HCT116 (cell line): Measurements from ENCODE around the gene SPTB. TPM values are rescaled to one million over a fixed set of nuclear protein-coding genes. Genes with fewer than 3 reads are reported as not detected.

Experiments
- ATAC-seq: fragments of 200-7000 bp; cut with Tn5 transposase; 2 replicates; pipeline ENCODE4 v1.9.1; 2020; ENCODE audit warnings: mild to moderate bottlenecking, moderate library complexity
- BruUV-seq: library from RNA; stranded (reverse); fragments of 400-500 nt; replicated peaks from 2 replicates; lab custom pipeline; 2021; lab: Mats Ljungman, UMichigan
- CTCF ChIA-PET: fragments of 300-600 bp; sonication (Branson Sonifier 250); formaldehyde crosslinking; loops from one replicate; lab custom pipeline; 2021; ENCODE audit warnings: antibody characterized with exemption; lab: Charles Lee
- POLR2A ChIA-PET: fragments of 300-600, 350-600 bp; sonication (Branson Sonifier 250); formaldehyde crosslinking; loops from one replicate; lab custom pipeline; 2021; ENCODE audit warnings: antibody characterized with exemption; lab: Charles Lee
- RAD21 ChIA-PET, 2 experiments: fragments of 300-600 bp; sonication (Branson Sonifier 250); formaldehyde crosslinking; loops; one replicate each; lab custom pipeline; 2023; ENCODE audit warnings: low total read pairs in 2 of 2; ENCODE audit not compliant: uncharacterized antibody in 2 of 2, unreplicated experiment in 2 of 2, low non-redundant PET in 1 of 2; lab: Charles Lee
- DNase-seq: peaks from one replicate; pipeline ENCODE4 v3.0.0-alpha.2; 2010; ENCODE audit warnings: low read depth, low spot score
- H2AFZ ChIP-seq: fragments of 200-600 bp; shearing (Covaris generic), sonication (generic); 2 replicates; pipeline ENCODE4 v1.6.1; 2017; ENCODE audit warnings: low read depth, mixed run types, mixed read lengths, antibody characterized with exemption, low read length; ENCODE audit not compliant: poor library complexity, severe bottlenecking
- H3K27ac ChIP-seq: 2 replicates; pipeline ENCODE4 v1.5.1; 2012; ENCODE audit warnings: low read depth, low read length
- H3K27me3 ChIP-seq: fragments of 200-600 bp; sonication (generic); 2 replicates; pipeline ENCODE4 v1.6.1; 2016; ENCODE audit warnings: mixed run types, low read length, mixed read lengths; ENCODE audit not compliant: insufficient read depth
- H3K36me3 ChIP-seq, 2 experiments: fragments of 200-500 bp in 1 of 2; fragments of 200-600 bp in 1 of 2; sonication (Bioruptor generic) in 1 of 2; sonication (generic) in 1 of 2; 2 replicates each; pipeline versions ENCODE4 v1.5.1 to v1.6.1; 2014 to 2016; ENCODE audit warnings: low read length in 2 of 2, inconsistent platforms in 1 of 2, mixed read lengths in 1 of 2, mixed run types in 1 of 2; ENCODE audit not compliant: insufficient read depth in 2 of 2, control insufficient read depth in 1 of 2
- H3K4me1 ChIP-seq, 2 experiments: fragments of 200-600 bp in 1 of 2; sonication (generic) in 1 of 2; 2 replicates each; pipeline versions ENCODE4 v1.5.1 to v1.6.1; 2012 to 2017; ENCODE audit warnings: low read length in 2 of 2, inconsistent platforms in 1 of 2, mild to moderate bottlenecking in 1 of 2, mixed read lengths in 1 of 2, mixed run types in 1 of 2, moderate library complexity in 1 of 2; ENCODE audit not compliant: insufficient read depth in 2 of 2, control insufficient read depth in 1 of 2
- H3K4me2 ChIP-seq: fragments of 200-600 bp; sonication (generic); 2 replicates; pipeline ENCODE4 v1.6.1; 2017; ENCODE audit warnings: mixed run types, low read length, mixed read lengths
- H3K4me3 ChIP-seq, 2 experiments: fragments of 200-600 bp in 1 of 2; sonication (generic) in 1 of 2; replicated peaks in 1 of 2; 2 replicates each; pipeline ENCODE4 v1.5.1; 2011 to 2016; ENCODE audit warnings: low read length in 2 of 2, control low read depth in 1 of 2, low read depth in 1 of 2, mild to moderate bottlenecking in 1 of 2, mixed read lengths in 1 of 2, mixed run types in 1 of 2
- H3K79me2 ChIP-seq: fragments of 200-600 bp; sonication (generic); 2 replicates; pipeline ENCODE4 v1.6.1; 2017; ENCODE audit warnings: mild to moderate bottlenecking, mixed run types, low read length, moderate library complexity, mixed read lengths; ENCODE audit not compliant: insufficient read depth
- H3K9ac ChIP-seq: fragments of 200-600 bp; sonication (generic); 2 replicates; pipeline ENCODE4 v1.6.1; 2016; ENCODE audit warnings: low read length, mixed read lengths
- H3K9me2 ChIP-seq: fragments of 200-600 bp; sonication (generic), shearing (Covaris generic); 2 replicates; pipeline ENCODE4 v1.6.1; 2017; ENCODE audit warnings: mixed run types, mild to moderate bottlenecking, moderate library complexity; ENCODE audit not compliant: insufficient read depth
- H3K9me3 ChIP-seq, 2 experiments: fragments of 200-500 bp in 1 of 2; fragments of 200-600 bp in 1 of 2; sonication (Bioruptor generic) in 1 of 2; sonication (generic) in 1 of 2; 2 replicates each; pipeline ENCODE4 v1.6.1; 2014 to 2017; ENCODE audit warnings: low read length in 2 of 2, mixed read lengths in 2 of 2, inconsistent platforms in 1 of 2, low read depth in 1 of 2, mild to moderate bottlenecking in 1 of 2, mixed run types in 1 of 2, moderate library complexity in 1 of 2; ENCODE audit not compliant: control insufficient read depth in 1 of 2, insufficient read depth in 1 of 2
- H4K20me1 ChIP-seq: fragments of 200-600 bp; sonication (generic), shearing (Covaris generic); 2 replicates; pipeline ENCODE4 v1.6.1; 2017; ENCODE audit warnings: mixed run types, mild to moderate bottlenecking, moderate library complexity; ENCODE audit not compliant: insufficient read depth
- ATF3 ChIP-seq: IDR thresholded peaks from 2 replicates; pipeline ENCODE4 v1.6.1; 2012
- CBX3 ChIP-seq: IDR thresholded peaks from 2 replicates; pipeline ENCODE4 v1.6.1; 2012; ENCODE audit warnings: low read depth
- CTCF ChIP-seq, 3 experiments: fragments of 200-600 bp in 1 of 3; sonication (generic) in 1 of 3; IDR thresholded peaks in 2 of 3; conservative IDR thresholded peaks in 1 of 3; 2 replicates each; pipeline ENCODE4 v1.5.1; 2012 to 2017; ENCODE audit warnings: low read depth in 2 of 3, low read length in 2 of 3, antibody characterized with exemption in 1 of 3, borderline replicate concordance in 1 of 3, control low read depth in 1 of 3, mild to moderate bottlenecking in 1 of 3, mixed read lengths in 1 of 3, mixed run types in 1 of 3, moderate library complexity in 1 of 3; ENCODE audit not compliant: insufficient read depth in 1 of 3
- EZH2phosphoT487 ChIP-seq: fragments of 200-600 bp; IDR thresholded peaks from 2 replicates; pipeline ENCODE4 v1.6.1; 2018; ENCODE audit warnings: antibody characterized with exemption, borderline replicate concordance
- FOSL1 ChIP-seq: IDR thresholded peaks from 2 replicates; pipeline ENCODE4 v1.6.1; 2012; ENCODE audit warnings: low read depth
- MAX ChIP-seq: IDR thresholded peaks from 2 replicates; pipeline ENCODE4 v1.6.1; 2012
- POLR2A ChIP-seq: IDR thresholded peaks from 2 replicates; pipeline ENCODE4 v1.7.0; 2011; ENCODE audit warnings: borderline replicate concordance; ENCODE audit not compliant: insufficient read depth, insufficient read length; ENCODE audit errors: extremely low read depth
- SIN3A ChIP-seq: IDR thresholded peaks from 2 replicates; pipeline ENCODE4 v1.6.1; 2012; ENCODE audit warnings: low read depth
- SRF ChIP-seq: IDR thresholded peaks from 2 replicates; pipeline ENCODE4 v1.6.1; 2012; ENCODE audit warnings: low read depth
- TCF7L2 ChIP-seq: IDR thresholded peaks from 2 replicates; pipeline ENCODE4 v1.7.0; 2011; ENCODE audit warnings: borderline replicate concordance, inconsistent platforms; ENCODE audit not compliant: insufficient read depth, insufficient read length; ENCODE audit errors: extremely low read depth
- YY1 ChIP-seq: IDR thresholded peaks from 2 replicates; pipeline ENCODE4 v1.6.1; 2011; ENCODE audit warnings: low read length, low read depth, moderate library complexity, mild to moderate bottlenecking; ENCODE audit not compliant: insufficient replicate concordance; ENCODE audit errors: extremely low read depth
- ZFX ChIP-seq: fragments of 450-650 bp; IDR thresholded peaks from 2 replicates; pipeline ENCODE4 v1.6.1; 2017
- intact Hi-C: fragments of 100-400 bp; cut with micrococcal nuclease; formaldehyde crosslinking; loops from 2 replicates; pipeline ENCODE4 v1.10.0; 2022
- total RNA-seq: library from RNA; stranded (reverse); gene quantifications from one replicate; pipeline ENCODE4 v1.2.1, GENCODE V29; 2021; ENCODE audit not compliant: unreplicated experiment

The SPTB gene
- total RNA-seq, 1 experiment from 2014 or later: 4.2 TPM

GRCh38 chr14:64705381-64706118 is 174.2 kb downstream of the SPTB start:
- peaks cover 61% of the 10 kb centered on the region for H3K79me2 ChIP-seq
- H3K27me3 ChIP-seq: no peaks in the 10 kb centered on the region
- H3K9ac ChIP-seq: peak overlapping the region; percentile 91
- no peaks in the 10 kb centered on the region for H3K9me2 ChIP-seq
- 0 out of 2 replicates have a peak, but pooled peaks cover 5% of the 10 kb centered on the region for H4K20me1 ChIP-seq
- ATAC-seq (no peak), DNase-seq (no peak)
- ChIA-PET CTCF (no interaction called here), RAD21 (interaction anchor here in 1 of 2 experiments (0.6 kb wide), 1 partner anchor 88 kb away, joined by 4 read pairs; no protein-coding TSS in a partner anchor), POLR2A (no interaction called here)
- peak overlapping the region; percentile 78 to 82 for H3K4me3 ChIP-seq
- intact Hi-C loops: loop anchor here (2.0 kb wide), 1 partner anchor 15 kb away; no protein-coding TSS in a partner anchor
- H3K4me2 ChIP-seq: peak overlapping the region; percentile 83
- TF ChIP-seq SRF (no peak), ATF3 (no peak), CTCF (IDR thresholded peaks at IDR 0.05 in 2 of 3, conservative IDR thresholded peaks at IDR 0.05 in 1 of 3; ENCODE audit: borderline replicate concordance in 1 of 3, insufficient read depth in 1 of 3, low read depth in 2 of 3, low read length in 2 of 3) (no peak), ZFX (no peak), EZH2phosphoT487 (no peak), CBX3 (no peak), POLR2A (no peak), TCF7L2 (no peak), YY1 (no peak), SIN3A (no peak), MAX (no peak), FOSL1 (no peak)
- no peaks in the 10 kb centered on the region for H3K36me3 ChIP-seq
- H3K9me3 ChIP-seq: no peaks in the 10 kb centered on the region
- no peak overlapping the region for H2AFZ ChIP-seq
- H3K4me1 ChIP-seq: peaks cover 47 to 62% of the 10 kb centered on the region in 2 experiments
- BruUV-seq: TSS peak; percentile 44
- H3K27ac ChIP-seq: peak overlapping the region; percentile 86
